Neuronal stem cell (in vitro differentiated cells): ENCODE measurements around the gene CACTIN.

ENCODE experiments used
- DNase-seq: peaks from one replicate; pipeline ENCODE4 v3.0.0-alpha.2; 2013; ENCODE audit warnings: low spot score
- H2AFZ ChIP-seq: one replicate; pipeline ENCODE4 v1.6.1; 2013; ENCODE audit warnings: mild to moderate bottlenecking, low read length, inconsistent platforms
- H2AK5ac ChIP-seq: 2 replicates; pipeline ENCODE4 v1.6.1; 2013; ENCODE audit warnings: low read depth, mild to moderate bottlenecking, inconsistent platforms, low read length, moderate library complexity, mixed read lengths
- H2BK120ac ChIP-seq: 2 replicates; pipeline ENCODE4 v1.6.1; 2013; ENCODE audit warnings: low read depth, mild to moderate bottlenecking, inconsistent platforms, low read length, moderate library complexity, mixed read lengths
- H2BK12ac ChIP-seq: one replicate; pipeline ENCODE4 v1.6.1; 2013; ENCODE audit warnings: low read length, inconsistent platforms
- H2BK15ac ChIP-seq: 2 replicates; pipeline ENCODE4 v1.6.1; 2013; ENCODE audit warnings: mild to moderate bottlenecking, low read length, inconsistent platforms, mixed read lengths
- H2BK5ac ChIP-seq: one replicate; pipeline ENCODE4 v1.6.1; 2013; ENCODE audit warnings: inconsistent platforms, mild to moderate bottlenecking, low read length, moderate library complexity
- H3K14ac ChIP-seq: one replicate; pipeline ENCODE4 v1.6.1; 2013; ENCODE audit warnings: low read length, inconsistent platforms
- H3K18ac ChIP-seq: 2 replicates; pipeline ENCODE4 v1.6.1; 2013; ENCODE audit warnings: low read length, inconsistent platforms
- H3K23ac ChIP-seq: 2 replicates; pipeline ENCODE4 v1.6.1; 2013; ENCODE audit warnings: low read depth, mild to moderate bottlenecking, mixed read lengths, low read length, inconsistent platforms; ENCODE audit not compliant: poor library complexity
- H3K27ac ChIP-seq: replicated peaks from 3 replicates; pipeline ENCODE4 v1.5.1; 2013; ENCODE audit warnings: low read length, inconsistent platforms
- H3K27me3 ChIP-seq, 3 experiments: 2 replicates each; pipeline ENCODE4 v1.6.1; 2013; ENCODE audit warnings: low read length in 3 of 3, mild to moderate bottlenecking in 2 of 3, inconsistent platforms in 1 of 3, low read depth in 1 of 3, mixed read lengths in 1 of 3, moderate library complexity in 1 of 3; ENCODE audit not compliant: control insufficient read depth in 3 of 3, insufficient read depth in 3 of 3
- H3K36me3 ChIP-seq, 2 donors: replicated peaks in 1 of 2; 2 replicates each; pipeline ENCODE4 v1.6.1; 2013; ENCODE audit warnings: low read length in 2 of 2; ENCODE audit not compliant: control insufficient read depth in 2 of 2, insufficient read depth in 2 of 2
- H3K4ac ChIP-seq: 2 replicates; pipeline ENCODE4 v1.6.1; 2013; ENCODE audit warnings: inconsistent platforms, mild to moderate bottlenecking, low read length, moderate library complexity
- H3K4me1 ChIP-seq, 2 donors: 1 replicate in 1 of 2; 2 replicates in 1 of 2; pipeline ENCODE4 v1.6.1; 2013; ENCODE audit warnings: low read length in 2 of 2, low read depth in 1 of 2; ENCODE audit not compliant: control insufficient read depth in 2 of 2, insufficient read depth in 1 of 2
- H3K4me2 ChIP-seq: one replicate; pipeline ENCODE4 v1.6.1; 2013; ENCODE audit warnings: mild to moderate bottlenecking, low read length, inconsistent platforms; ENCODE audit not compliant: insufficient read depth, poor library complexity, severe bottlenecking
- H3K4me3 ChIP-seq, 2 donors: 2 replicates each; pipeline ENCODE4 v1.5.1; 2013; ENCODE audit warnings: low read length in 2 of 2, mild to moderate bottlenecking in 2 of 2, inconsistent platforms in 1 of 2, moderate library complexity in 1 of 2
- H3K79me1 ChIP-seq: one replicate; pipeline ENCODE4 v1.6.1; 2013; ENCODE audit warnings: low read depth, mild to moderate bottlenecking, inconsistent platforms, low read length, moderate library complexity
- H3K9ac ChIP-seq: one replicate; pipeline ENCODE4 v1.6.1; 2013; ENCODE audit warnings: mild to moderate bottlenecking, low read depth, low read length, inconsistent platforms; ENCODE audit not compliant: poor library complexity
- H3K9me3 ChIP-seq, 2 donors: replicated peaks in 1 of 2; 2 replicates each; pipeline versions ENCODE3 to v1.6.1; 2013; ENCODE audit warnings: low read length in 2 of 2, mild to moderate bottlenecking in 2 of 2, inconsistent platforms in 1 of 2, low read depth in 1 of 2, mixed read lengths in 1 of 2, moderate library complexity in 1 of 2; ENCODE audit not compliant: control insufficient read depth in 2 of 2, insufficient read depth in 1 of 2
- H4K8ac ChIP-seq: one replicate; pipeline ENCODE4 v1.6.1; 2013; ENCODE audit warnings: low read depth, mild to moderate bottlenecking, inconsistent platforms, low read length, moderate library complexity
- H4K91ac ChIP-seq: one replicate; pipeline ENCODE4 v1.6.1; 2013; ENCODE audit warnings: low read length, low read depth, mild to moderate bottlenecking, inconsistent platforms; ENCODE audit not compliant: poor library complexity
- WGBS, 2 donors: extraction: QIAGEN DNeasy Blood & Tissue Kit; methylation state at CpG; one replicate each; pipeline ENCODE4 v1.1.7; 2013; ENCODE audit warnings: missing lambda C conversion rate in 2 of 2, mixed read lengths in 1 of 2; ENCODE audit not compliant: insufficient read length in 2 of 2, insufficient replicate concordance in 1 of 2; ENCODE audit errors: extremely low coverage in 2 of 2; 5-methylcytosine and 5-hydroxymethylcytosine counted together

CACTIN gene

GRCh38 chr19:3615524-3616135, 11.0 kb downstream of the CACTIN start:
- Histone ChIP-seq H2BK12ac (no peak overlapping the region), H3K14ac (peak overlapping the region; percentile 56), H3K79me1 (peaks cover 7% of the 10 kb centered on the region)

GRCh38 chr19:3614858-3615505, 11.6 kb downstream of the CACTIN start:
- Histone ChIP-seq H2BK15ac (no peak overlapping the region), H2BK12ac (no peak overlapping the region), H3K14ac (peak overlapping the region; percentile 56), H3K4ac (no peak overlapping the region), H3K36me3 (peaks cover 13 to 57% of the 10 kb centered on the region in 2 donors), H2BK5ac (peak overlapping the region; percentile 66), H2AK5ac (no peak overlapping the region), H3K4me1 (no peaks in the 10 kb centered on the region), H3K9me3 (no peaks in the 10 kb centered on the region), H3K4me2 (no peak overlapping the region), H3K4me3 (no peak overlapping the region), H3K18ac (no peak overlapping the region), H3K23ac (peak overlapping the region; percentile 52), H3K27ac (no peak overlapping the region), H2AFZ (no peak overlapping the region), H3K27me3 (no peaks in the 10 kb centered on the region), H2BK120ac (no peak overlapping the region), H4K91ac (no peak overlapping the region), H3K9ac (peak overlapping the region; percentile 44), H3K79me1 (peaks cover 7% of the 10 kb centered on the region), H4K8ac (no peak overlapping the region)
- DNase-seq = no peak
- WGBS, 2 donors = no CpG with 5 or more reads among the region's 18 CpGs

More at GRCh38 chr19:3615524-3616135, 11.0 kb downstream of the CACTIN start:
- no peak overlapping the region for H2AFZ ChIP-seq
- H3K9me3 ChIP-seq = no peaks in the 10 kb centered on the region
- peak overlapping the region; percentile 66 for H2BK5ac ChIP-seq
- H4K91ac ChIP-seq = no peak overlapping the region
- peak overlapping the region; percentile 52 for H3K23ac ChIP-seq
- H2BK120ac ChIP-seq = no peak overlapping the region
- H3K9ac ChIP-seq = no peak overlapping the region
- no peak overlapping the region for H3K4me2 ChIP-seq
- no peak overlapping the region for H3K4me3 ChIP-seq
- H3K27ac ChIP-seq = no peak overlapping the region
- peaks cover 10 to 52% of the 10 kb centered on the region in 2 donors for H3K36me3 ChIP-seq
- no peak for DNase-seq
- H2BK15ac ChIP-seq = no peak overlapping the region
- H2AK5ac ChIP-seq = no peak overlapping the region
- H3K4me1 ChIP-seq = no peaks in the 10 kb centered on the region
- no peak overlapping the region for H3K18ac ChIP-seq
- H4K8ac ChIP-seq = no peak overlapping the region
- no CpG with 5 or more reads among the region's 26 CpGs for WGBS, 2 donors
- no peaks in the 10 kb centered on the region for H3K27me3 ChIP-seq
- H3K4ac ChIP-seq = no peak overlapping the region

- Histone ChIP-seq H4K91ac (no peak overlapping the region), H3K27ac (no peak overlapping the region), H2AK5ac (no peak overlapping the region), H4K8ac (no peak overlapping the region), H2AFZ (no peak overlapping the region), H3K18ac (no peak overlapping the region), H2BK120ac (no peak overlapping the region), H3K9ac (peak overlapping the region; percentile 30), H2BK15ac (no peak overlapping the region), H2BK12ac (peak overlapping the region; percentile 31), H3K4ac (no peak overlapping the region), H3K4me1 (no peaks in the 10 kb centered on the region), H2BK5ac (no peak overlapping the region), H3K36me3 (peaks cover 13 to 50% of the 10 kb centered on the region in 2 donors), H3K9me3 (no peaks in the 10 kb centered on the region), H3K79me1 (peaks cover 3% of the 10 kb centered on the region), H3K27me3 (no peaks in the 10 kb centered on the region), H3K4me3 (no peak overlapping the region), H3K14ac (peak overlapping the region; percentile 56), H3K4me2 (no peak overlapping the region), H3K23ac (peak overlapping the region; percentile 65)
- WGBS, 2 donors = no CpG with 5 or more reads among the region's 39 CpGs
- no peak for DNase-seq
Measured at GRCh38 chr19:3613818-3614661, 12.6 kb downstream of the CACTIN start.
